ENCODE measurements around the gene REV3L. TPM values are rescaled to one million over a fixed set of nuclear protein-coding genes. Genes with fewer than 3 reads are reported as not detected.

Gene REV3L
- total and polyA plus RNA-seq, 2 donors (not counting 1 experiment from before 2014, with no cell fraction given) = 4.7 to 37.9 TPM

DNA sequence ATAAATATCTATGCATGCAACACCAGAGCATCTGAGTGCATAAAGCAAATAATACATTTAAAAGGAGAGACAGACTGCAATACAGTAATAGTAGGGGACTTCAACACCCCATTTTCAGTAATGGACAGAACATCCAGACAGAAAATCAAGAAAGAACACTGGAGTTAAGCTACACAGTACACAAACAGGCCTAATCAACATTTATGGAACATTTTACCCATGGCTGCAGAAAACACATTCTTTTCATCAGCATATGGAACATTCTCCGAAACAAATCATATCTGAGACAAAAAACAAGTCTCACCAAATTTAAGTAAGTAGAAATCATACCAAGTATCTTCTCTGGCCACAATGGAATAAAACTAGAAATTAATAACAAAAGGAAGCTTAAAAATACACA is 50.5 kb downstream of the REV3L start:
- ChIA-PET CTCF (no interaction called here), POLR2A (no interaction called here)
- Histone ChIP-seq H3K79me2 (ENCODE audit: control insufficient read depth, insufficient read depth, low read length) (peaks cover 88% of the 10 kb centered on the region), H4K20me1 (ENCODE audit: control insufficient read depth, insufficient read depth, low read length, poor library complexity, severe bottlenecking) (peaks cover 17% of the 10 kb centered on the region), H3K4me2 (replicated peaks; ENCODE audit: low read depth, low read length, poor library complexity, severe bottlenecking) (no peak overlapping the region), H3K27me3 (replicated peaks in 1 of 4; ENCODE audit: control extremely low read depth in 1 of 4, control insufficient read depth in 3 of 4, insufficient read depth in 4 of 4, low read length in 3 of 4) (no peaks in the 10 kb centered on the region), H3K36me3 (replicated peaks in 1 of 2; ENCODE audit: control extremely low read depth in 1 of 2, control insufficient read depth in 1 of 2, extremely low read depth in 1 of 2, insufficient read depth in 2 of 2, low read length in 1 of 2) (no peaks in the 10 kb centered on the region), H3K9me3 (ENCODE audit: control extremely low read depth in 1 of 3, control insufficient read depth in 2 of 3, insufficient read depth in 1 of 3, low read length in 2 of 3) (peaks cover 7 to 13% (median 7%) of the 10 kb centered on the region in 3 donors), H2AFZ (ENCODE audit: insufficient read depth, low read depth, low read length, poor library complexity, severe bottlenecking) (no peak overlapping the region), H3K4me3 (ENCODE audit: control extremely low read depth in 1 of 5, extremely low read depth in 1 of 5, insufficient read depth in 1 of 5, low read depth in 2 of 5, low read length in 4 of 5) (no peak overlapping the region), H3K9ac (ENCODE audit: low read length) (no peak overlapping the region), H3K27ac (ENCODE audit: low read length in 2 of 2) (no peak overlapping the region), H3K4me1 (ENCODE audit: control insufficient read depth in 2 of 2, insufficient read depth in 2 of 2, low read length in 2 of 2) (peaks cover 2 to 3% of the 10 kb centered on the region in 2 donors)
- Mint-ChIP-seq H3K4me1 (peaks cover 36% of the 10 kb centered on the region), H3K9me3 (ENCODE audit: insufficient read depth) (peaks cover 16% of the 10 kb centered on the region), H3K4me3 (no peak overlapping the region), H3K27me3 (no peaks in the 10 kb centered on the region), H3K27ac (no peak overlapping the region)
- no peak for TF ChIP-seq EZH2 (IDR thresholded peaks at IDR 0.05; ENCODE audit: borderline replicate concordance, insufficient read depth, low read depth, low read length, poor library complexity, severe bottlenecking)
- TF ChIP-seq, protein P1, sequence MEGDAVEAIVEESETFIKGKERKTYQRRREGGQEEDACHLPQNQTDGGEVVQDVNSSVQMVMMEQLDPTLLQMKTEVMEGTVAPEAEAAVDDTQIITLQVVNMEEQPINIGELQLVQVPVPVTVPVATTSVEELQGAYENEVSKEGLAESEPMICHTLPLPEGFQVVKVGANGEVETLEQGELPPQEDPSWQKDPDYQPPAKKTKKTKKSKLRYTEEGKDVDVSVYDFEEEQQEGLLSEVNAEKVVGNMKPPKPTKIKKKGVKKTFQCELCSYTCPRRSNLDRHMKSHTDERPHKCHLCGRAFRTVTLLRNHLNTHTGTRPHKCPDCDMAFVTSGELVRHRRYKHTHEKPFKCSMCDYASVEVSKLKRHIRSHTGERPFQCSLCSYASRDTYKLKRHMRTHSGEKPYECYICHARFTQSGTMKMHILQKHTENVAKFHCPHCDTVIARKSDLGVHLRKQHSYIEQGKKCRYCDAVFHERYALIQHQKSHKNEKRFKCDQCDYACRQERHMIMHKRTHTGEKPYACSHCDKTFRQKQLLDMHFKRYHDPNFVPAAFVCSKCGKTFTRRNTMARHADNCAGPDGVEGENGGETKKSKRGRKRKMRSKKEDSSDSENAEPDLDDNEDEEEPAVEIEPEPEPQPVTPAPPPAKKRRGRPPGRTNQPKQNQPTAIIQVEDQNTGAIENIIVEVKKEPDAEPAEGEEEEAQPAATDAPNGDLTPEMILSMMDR (IDR thresholded peaks at IDR 0.05) = no peak
- WGBS (ENCODE audit: insufficient coverage) = no CpG with 5 or more reads among the region's 1 CpG
- DNase-seq (no peak), ATAC-seq (ENCODE audit: low read depth) (no peak)
- intact Hi-C loops (cut with micrococcal nuclease) = no loop called here

DNA sequence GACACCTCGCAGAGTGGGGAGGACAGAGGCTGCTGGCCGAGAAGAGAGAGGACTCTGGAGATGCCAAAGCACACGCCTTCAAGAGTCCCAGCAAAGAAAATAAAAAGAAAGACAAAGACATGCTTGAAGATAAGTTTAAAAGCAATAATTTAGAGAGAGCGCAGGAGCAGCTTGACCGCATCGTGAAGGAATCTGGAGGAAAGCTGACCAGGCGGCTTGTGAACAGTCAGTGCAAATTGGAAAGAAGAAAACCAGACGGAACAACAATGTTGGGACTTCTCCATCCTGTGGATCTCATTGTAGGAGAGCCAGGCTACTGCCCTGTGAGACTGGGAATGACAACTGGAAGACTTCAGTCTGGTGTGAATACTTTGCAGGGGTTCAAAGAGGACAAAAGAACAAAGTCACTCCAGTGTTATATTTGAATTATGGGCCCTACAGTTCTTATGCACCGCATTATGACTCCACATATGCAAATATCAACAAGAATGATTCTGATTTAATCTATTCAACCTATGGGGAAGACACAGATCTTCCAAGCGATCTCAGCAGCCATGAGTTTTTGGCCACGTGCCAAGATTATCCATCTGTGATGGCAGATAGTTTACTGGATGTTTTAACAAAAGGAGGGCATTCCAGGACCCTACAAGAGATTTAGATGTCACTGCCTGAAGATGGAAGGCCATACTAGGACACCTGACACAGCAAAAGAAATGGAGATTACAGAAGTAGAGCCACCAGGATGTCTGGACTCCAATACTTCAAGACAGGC is 52.2 kb downstream of the REV3L start:
- H3K4me2 ChIP-seq (replicated peaks; ENCODE audit: low read depth, low read length, poor library complexity, severe bottlenecking) = no peak overlapping the region
- H3K36me3 ChIP-seq (replicated peaks in 1 of 2; ENCODE audit: control extremely low read depth in 1 of 2, control insufficient read depth in 1 of 2, extremely low read depth in 1 of 2, insufficient read depth in 2 of 2, low read length in 1 of 2) = no peaks in the 10 kb centered on the region
- H3K27me3 Mint-ChIP-seq = no peaks in the 10 kb centered on the region
- POLR2A ChIA-PET = no interaction called here
- no peak for TF ChIP-seq EZH2 (IDR thresholded peaks at IDR 0.05; ENCODE audit: borderline replicate concordance, insufficient read depth, low read depth, low read length, poor library complexity, severe bottlenecking)
- H3K79me2 ChIP-seq (ENCODE audit: control insufficient read depth, insufficient read depth, low read length) = peaks cover 90% of the 10 kb centered on the region
- WGBS (ENCODE audit: insufficient coverage) = 97% methylated on average over 10 of the region's 11 CpGs
- H3K9ac ChIP-seq (ENCODE audit: low read length) = no peak overlapping the region
- no peak overlapping the region for H2AFZ ChIP-seq (ENCODE audit: insufficient read depth, low read depth, low read length, poor library complexity, severe bottlenecking)
- peaks cover 15% of the 10 kb centered on the region for H3K9me3 Mint-ChIP-seq (ENCODE audit: insufficient read depth)
- H4K20me1 ChIP-seq (ENCODE audit: control insufficient read depth, insufficient read depth, low read length, poor library complexity, severe bottlenecking) = peaks cover 19% of the 10 kb centered on the region
- H3K4me3 Mint-ChIP-seq = no peak overlapping the region
- intact Hi-C loops (cut with micrococcal nuclease) = no loop called here
- CTCF ChIA-PET = no interaction called here
- H3K4me1 ChIP-seq (ENCODE audit: control insufficient read depth in 2 of 2, insufficient read depth in 2 of 2, low read length in 2 of 2) = peaks cover 6 to 8% of the 10 kb centered on the region in 2 donors
- ATAC-seq (ENCODE audit: low read depth) (no peak), DNase-seq (no peak)
- H3K27me3 ChIP-seq (replicated peaks in 1 of 4; ENCODE audit: control extremely low read depth in 1 of 4, control insufficient read depth in 3 of 4, insufficient read depth in 4 of 4, low read length in 3 of 4) = no peaks in the 10 kb centered on the region
- peaks cover 34% of the 10 kb centered on the region for H3K4me1 Mint-ChIP-seq
- no peak overlapping the region for H3K27ac ChIP-seq (ENCODE audit: low read length in 2 of 2)
- H3K27ac Mint-ChIP-seq = no peak overlapping the region
- H3K9me3 ChIP-seq (ENCODE audit: control extremely low read depth in 1 of 3, control insufficient read depth in 2 of 3, insufficient read depth in 1 of 3, low read length in 2 of 3) = peaks cover 7 to 13% (median 7%) of the 10 kb centered on the region in 3 donors
- H3K4me3 ChIP-seq (ENCODE audit: control extremely low read depth in 1 of 5, extremely low read depth in 1 of 5, insufficient read depth in 1 of 5, low read depth in 2 of 5, low read length in 4 of 5) = no peak overlapping the region
